ENCODE data around the gene ZNF774.

DNA sequence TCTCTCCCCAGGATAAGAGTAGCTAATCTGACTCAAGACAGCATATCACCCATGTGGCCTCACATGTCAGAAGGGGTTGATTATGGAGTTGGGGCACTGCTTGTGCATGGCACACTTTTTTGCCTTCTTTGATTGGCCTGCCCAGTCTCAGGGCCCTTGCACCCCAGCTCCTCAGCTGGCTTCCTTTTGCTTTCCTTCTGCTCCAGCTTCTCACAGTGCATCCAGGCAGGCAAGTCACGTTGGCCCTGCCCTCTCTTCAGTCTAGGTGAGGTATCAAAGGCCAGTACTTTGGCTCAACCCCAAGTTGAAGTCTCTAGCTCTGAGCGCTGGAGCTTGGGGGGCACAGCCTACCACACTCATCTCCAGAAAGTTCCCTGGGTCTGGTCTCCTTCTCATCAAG is 44.4 kb upstream of the ZNF774 start:
- TF ChIP-seq POLR2AphosphoS5 (IDR thresholded peaks at IDR 0.05; ENCODE audit: low read depth, low read length) (no peak), FOXM1 (CRISPR knock-in tag; IDR thresholded peaks at IDR 0.05) (no peak), ZFP1 (CRISPR knock-in tag; IDR thresholded peaks at IDR 0.05) (no peak), EP300 (IDR thresholded peaks at IDR 0.05; ENCODE audit: low read depth in 2 of 2, low read length in 2 of 2) (no peak), EP300 (CRISPR knock-in tag; IDR thresholded peaks at IDR 0.05; ENCODE audit: borderline replicate concordance) (no peak), ZBTB7B (CRISPR knock-in tag; IDR thresholded peaks at IDR 0.05) (no peak), ZNF703 (CRISPR knock-in tag; IDR thresholded peaks at IDR 0.05; ENCODE audit: borderline replicate concordance) (no peak)
- TF ChIP-seq, protein P1, sequence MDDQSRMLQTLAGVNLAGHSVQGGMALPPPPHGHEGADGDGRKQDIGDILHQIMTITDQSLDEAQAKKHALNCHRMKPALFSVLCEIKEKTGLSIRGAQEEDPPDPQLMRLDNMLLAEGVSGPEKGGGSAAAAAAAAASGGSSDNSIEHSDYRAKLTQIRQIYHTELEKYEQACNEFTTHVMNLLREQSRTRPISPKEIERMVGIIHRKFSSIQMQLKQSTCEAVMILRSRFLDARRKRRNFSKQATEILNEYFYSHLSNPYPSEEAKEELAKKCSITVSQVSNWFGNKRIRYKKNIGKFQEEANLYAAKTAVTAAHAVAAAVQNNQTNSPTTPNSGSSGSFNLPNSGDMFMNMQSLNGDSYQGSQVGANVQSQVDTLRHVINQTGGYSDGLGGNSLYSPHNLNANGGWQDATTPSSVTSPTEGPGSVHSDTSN (CRISPR knock-in tag; IDR thresholded peaks at IDR 0.05; ENCODE audit: borderline replicate concordance): no peak
- TF ChIP-seq, protein P2, sequence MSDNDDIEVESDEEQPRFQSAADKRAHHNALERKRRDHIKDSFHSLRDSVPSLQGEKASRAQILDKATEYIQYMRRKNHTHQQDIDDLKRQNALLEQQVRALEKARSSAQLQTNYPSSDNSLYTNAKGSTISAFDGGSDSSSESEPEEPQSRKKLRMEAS (IDR thresholded peaks at IDR 0.05): no peak
- TF ChIP-seq, protein P3, sequence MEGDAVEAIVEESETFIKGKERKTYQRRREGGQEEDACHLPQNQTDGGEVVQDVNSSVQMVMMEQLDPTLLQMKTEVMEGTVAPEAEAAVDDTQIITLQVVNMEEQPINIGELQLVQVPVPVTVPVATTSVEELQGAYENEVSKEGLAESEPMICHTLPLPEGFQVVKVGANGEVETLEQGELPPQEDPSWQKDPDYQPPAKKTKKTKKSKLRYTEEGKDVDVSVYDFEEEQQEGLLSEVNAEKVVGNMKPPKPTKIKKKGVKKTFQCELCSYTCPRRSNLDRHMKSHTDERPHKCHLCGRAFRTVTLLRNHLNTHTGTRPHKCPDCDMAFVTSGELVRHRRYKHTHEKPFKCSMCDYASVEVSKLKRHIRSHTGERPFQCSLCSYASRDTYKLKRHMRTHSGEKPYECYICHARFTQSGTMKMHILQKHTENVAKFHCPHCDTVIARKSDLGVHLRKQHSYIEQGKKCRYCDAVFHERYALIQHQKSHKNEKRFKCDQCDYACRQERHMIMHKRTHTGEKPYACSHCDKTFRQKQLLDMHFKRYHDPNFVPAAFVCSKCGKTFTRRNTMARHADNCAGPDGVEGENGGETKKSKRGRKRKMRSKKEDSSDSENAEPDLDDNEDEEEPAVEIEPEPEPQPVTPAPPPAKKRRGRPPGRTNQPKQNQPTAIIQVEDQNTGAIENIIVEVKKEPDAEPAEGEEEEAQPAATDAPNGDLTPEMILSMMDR (CRISPR knock-in tag; IDR thresholded peaks at IDR 0.05): no peak
